Activated CD8-positive, alpha-beta memory T cell treated with anti-CD3 and anti-CD28 coated beads for 24 hours (primary cell): ENCODE results near the gene TAAR1.
"Not testable (repeated sequence)": the region's sequence is repeated elsewhere in the genome, so short reads cannot be mapped to it uniquely, and the experiment has no call there.

ENCODE experiments used
- DNase-seq: peaks from one replicate; pipeline ENCODE4 v3.0.0-alpha.2; 2020

Gene TAAR1, protein sequence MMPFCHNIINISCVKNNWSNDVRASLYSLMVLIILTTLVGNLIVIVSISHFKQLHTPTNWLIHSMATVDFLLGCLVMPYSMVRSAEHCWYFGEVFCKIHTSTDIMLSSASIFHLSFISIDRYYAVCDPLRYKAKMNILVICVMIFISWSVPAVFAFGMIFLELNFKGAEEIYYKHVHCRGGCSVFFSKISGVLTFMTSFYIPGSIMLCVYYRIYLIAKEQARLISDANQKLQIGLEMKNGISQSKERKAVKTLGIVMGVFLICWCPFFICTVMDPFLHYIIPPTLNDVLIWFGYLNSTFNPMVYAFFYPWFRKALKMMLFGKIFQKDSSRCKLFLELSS

GRCh38 chr6:132659082-132659481 is at the start of gene TAAR1:
Gene TAAR1, minus strand, starts transcription at chr6:132659182. Its CDS starts 13,179 bp downstream, at chr6:132646003.
- no peak for DNase-seq

DNA sequence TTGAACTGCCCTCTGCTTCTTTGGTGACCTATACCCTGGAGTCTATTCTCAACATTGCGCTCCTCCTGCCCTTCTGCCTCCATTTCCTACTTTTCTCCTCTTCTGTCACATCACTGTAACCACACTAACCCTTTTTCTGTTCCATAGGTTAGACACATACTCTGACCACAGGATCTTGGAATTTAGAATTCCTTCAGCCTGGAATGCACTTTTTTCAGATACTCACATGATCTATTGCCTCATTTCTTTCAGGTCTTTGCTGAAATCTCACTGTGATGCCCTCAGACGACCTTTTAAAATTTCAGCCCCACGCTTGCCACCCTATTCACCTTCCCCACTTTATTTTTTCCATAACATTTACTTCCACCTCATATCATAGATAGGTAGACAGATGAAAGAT is 49.8 kb upstream of the TAAR1 start:
- DNase-seq: no peak

DNA sequence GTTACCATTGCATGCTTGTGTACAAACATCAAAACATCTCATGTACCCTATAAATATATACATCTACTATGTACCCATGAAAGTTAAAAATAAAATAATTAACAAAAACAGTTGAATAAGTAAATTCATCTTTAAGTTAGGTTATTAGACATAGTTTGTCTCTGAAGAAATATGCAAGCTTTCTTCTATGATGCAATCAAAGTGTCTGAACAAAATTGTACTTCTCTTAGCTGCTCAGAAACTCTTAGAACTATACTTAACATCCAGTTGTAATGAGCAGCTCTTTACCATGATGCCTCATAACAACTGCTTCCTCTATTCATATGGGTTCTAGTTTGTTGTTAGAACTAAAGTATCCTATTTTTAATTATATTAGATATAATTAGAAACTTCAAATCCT is 49.0 kb upstream of the TAAR1 start:
- DNase-seq: no peak

GRCh38 chr6:132706756-132707155 is 47.8 kb upstream of the TAAR1 start:
- DNase-seq: not testable (repeated sequence)

- no peak for DNase-seq
Measured at GRCh38 chr6:132703936-132704335, 45.0 kb upstream of the TAAR1 start.

DNA sequence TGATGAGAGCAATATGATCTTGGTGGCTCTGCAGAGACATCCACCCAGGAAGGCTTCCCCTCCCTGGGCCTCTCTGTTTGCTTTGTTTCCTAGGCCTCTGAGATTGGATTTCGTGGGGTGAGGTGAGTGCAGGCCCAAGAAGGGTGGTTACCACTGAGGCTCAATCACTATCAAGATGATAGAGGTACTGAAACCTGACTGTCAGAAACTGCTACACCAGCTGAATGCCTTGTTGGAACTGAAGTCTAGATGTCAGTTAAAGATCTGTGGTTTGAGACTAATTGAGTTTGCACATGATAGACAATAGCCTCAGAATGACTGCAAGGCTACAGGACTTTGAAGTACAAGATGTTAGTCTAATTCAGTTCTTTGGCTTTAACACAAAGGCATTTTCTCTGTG is 39.6 kb upstream of the TAAR1 start:
- no peak for DNase-seq

- DNase-seq: no peak
Measured at GRCh38 chr6:132695773-132696172, 36.8 kb upstream of the TAAR1 start.

DNA sequence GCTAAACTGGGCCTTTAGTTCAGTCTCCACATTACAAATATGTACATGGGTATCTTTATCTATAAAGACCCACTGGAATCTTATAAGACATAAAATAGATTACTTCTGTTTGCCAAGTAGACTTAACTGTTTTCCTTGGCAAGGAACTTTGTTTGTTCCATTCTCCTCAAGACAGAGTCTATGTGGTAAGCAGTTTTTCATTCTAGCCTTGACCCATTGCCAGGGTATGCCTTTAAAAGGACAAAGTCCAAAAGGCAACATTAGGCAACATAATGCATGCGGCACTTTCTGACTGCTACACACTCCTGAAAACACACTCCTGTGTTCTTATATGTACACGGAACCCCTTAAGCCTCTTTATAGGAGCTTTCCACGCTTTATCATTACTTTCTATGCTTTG is 34.5 kb upstream of the TAAR1 start:
- no peak for DNase-seq

DNA sequence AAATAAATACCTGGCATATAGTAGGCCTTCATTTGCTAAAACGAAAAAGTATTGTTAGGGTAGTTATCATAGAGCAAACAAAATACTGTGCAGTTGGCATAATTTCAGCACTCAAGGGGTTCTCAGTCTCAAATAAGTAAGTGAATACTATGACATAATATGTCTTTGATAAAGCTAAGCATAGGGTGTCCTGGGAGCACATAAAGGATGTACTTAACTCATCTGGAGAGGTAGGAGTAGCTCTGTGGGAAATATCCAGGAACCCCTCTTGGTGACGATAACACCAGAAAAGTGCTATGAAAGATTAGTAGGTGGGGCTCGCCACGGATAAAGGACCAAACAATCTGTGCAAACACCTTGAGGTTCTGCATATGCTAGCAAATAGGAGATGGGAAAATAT is 31.7 kb upstream of the TAAR1 start:
- DNase-seq: no peak

GRCh38 chr6:132687306-132687705 is 28.3 kb upstream of the TAAR1 start:
- DNase-seq: no peak

DNA sequence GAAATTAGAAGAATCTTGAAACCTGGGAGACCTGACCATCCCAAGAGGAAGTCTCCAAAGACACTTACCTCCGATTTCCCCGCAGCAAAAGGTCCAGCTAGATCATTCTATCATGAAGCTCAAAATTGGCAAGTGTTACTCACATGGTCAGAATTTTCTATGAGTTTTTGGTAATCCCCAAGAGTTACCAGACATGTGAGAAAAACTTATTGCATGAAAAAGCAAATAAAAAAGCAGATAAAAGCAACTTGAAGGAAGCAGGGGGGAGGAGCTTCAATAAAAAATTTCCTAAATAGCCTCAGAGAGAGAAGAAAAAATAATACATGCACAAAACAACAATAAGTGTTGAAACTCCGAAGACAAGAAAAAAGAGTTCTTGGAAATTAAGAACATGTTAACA is 27.5 kb upstream of the TAAR1 start:
- no peak for DNase-seq

DNA sequence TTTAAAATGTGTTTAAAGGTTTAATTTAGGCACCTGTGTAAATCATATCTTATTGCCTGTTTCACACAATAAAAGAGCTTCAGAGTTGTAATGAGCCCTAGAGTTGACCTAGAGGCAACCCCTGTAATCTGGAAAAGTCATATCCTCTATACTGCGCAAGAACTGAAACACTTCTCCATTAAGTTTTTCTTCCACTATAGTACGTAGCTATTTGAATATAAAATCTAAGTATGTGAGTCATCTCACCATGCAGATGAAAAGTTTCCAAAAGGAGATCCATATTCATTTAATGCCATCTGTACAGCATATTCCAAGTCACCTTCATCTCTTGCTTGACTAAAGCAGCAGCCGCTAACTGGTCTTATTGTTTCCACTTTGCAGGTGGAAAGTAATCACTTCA is 26.0 kb upstream of the TAAR1 start:
- DNase-seq: no peak

DNA sequence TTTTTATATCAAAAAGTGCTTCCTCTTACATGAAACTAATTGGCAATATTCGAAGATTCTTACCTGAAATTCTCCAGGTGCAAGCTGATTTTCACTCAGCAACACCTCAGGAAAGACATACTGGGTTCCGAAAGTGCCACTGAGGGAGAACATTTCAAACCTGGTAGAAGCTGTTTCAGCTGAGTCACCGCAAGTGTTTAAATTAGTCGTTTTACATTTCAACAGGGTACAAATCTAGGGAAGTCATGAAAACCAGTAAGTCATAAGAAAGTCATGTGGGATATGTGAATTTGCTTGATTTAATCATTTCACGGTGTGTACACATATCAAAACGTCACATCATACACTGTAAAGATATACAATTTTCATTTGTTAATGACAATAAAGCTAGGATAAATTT is 25.3 kb upstream of the TAAR1 start:
- DNase-seq: no peak

- no peak for DNase-seq
Measured at GRCh38 chr6:132683543-132683942, 24.6 kb upstream of the TAAR1 start.

GRCh38 chr6:132679094-132679493 is 20.1 kb upstream of the TAAR1 start:
- DNase-seq: not testable (repeated sequence)

DNA sequence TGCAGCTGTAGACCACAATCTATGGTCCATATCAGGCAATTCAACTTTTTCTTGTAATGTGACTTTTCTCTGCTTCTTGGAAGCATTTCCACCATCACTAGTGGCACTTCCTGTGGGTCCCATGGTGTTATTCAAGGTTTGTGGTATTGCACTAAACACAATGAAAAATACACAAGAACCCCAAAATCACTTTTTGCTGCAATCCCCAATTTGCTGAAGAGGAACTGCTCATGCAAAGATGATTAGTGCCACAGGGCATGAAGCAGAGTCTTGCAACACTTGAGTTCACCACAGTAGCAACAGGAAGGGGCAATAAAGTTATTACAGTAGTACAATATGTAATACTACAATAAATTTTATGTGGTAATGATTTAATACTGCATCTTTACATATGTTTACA is 16.8 kb upstream of the TAAR1 start:
- DNase-seq: no peak

DNA sequence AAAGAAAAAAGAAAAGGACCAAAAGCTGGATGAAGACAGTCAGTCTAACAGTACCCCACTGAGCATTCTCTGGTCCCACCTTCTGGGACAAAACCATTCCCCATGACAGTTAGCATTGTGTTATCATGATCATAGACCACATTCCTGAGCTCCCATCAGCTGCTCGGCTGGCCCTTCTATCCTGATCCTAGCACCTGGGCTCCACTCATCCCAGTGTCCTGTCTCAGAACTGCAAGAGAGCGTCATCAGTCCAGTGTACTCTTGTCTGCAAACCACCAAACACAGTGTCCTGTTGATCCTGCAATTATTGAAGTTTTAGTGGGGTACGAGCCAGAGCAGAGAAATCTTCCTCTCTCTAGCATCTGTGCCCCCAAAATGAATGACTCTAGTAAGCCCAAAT is 16.0 kb upstream of the TAAR1 start:
- no peak for DNase-seq

DNA sequence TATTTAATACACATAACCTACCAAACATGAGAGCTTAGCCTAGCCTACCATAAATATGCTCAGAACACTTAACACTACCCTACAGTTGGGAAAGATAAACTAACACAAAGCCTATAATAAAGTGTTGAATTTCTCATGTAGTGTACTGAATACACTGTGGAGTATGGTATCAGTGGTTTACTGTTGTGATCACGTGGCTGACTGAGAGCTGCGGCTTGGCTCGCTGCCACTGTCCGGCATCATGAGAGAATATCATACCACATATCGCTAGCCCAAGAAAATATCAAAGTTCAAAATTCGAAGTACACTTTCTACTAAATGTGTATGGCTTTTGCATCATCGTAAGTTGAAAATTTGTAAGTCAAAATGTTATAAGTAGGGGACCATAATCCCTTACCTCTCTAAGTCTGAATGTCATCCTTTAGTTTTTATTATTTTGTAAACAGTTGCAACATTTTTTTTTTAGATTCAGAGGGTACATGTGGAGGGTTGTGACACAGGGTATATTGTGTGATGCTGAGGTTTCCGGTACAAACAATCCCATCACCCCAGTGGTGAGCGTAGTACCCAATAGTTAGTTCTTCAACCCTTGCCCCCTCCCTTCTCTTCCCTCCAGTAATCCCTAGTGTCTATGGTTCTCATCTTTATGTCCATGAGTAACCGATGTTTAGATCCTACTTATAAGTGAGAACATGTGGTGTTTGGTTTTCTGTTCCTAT is 14.6 kb upstream of the TAAR1 start:
- DNase-seq: no peak

- no peak for DNase-seq
Measured at GRCh38 chr6:132671295-132671694, 12.3 kb upstream of the TAAR1 start.

DNA sequence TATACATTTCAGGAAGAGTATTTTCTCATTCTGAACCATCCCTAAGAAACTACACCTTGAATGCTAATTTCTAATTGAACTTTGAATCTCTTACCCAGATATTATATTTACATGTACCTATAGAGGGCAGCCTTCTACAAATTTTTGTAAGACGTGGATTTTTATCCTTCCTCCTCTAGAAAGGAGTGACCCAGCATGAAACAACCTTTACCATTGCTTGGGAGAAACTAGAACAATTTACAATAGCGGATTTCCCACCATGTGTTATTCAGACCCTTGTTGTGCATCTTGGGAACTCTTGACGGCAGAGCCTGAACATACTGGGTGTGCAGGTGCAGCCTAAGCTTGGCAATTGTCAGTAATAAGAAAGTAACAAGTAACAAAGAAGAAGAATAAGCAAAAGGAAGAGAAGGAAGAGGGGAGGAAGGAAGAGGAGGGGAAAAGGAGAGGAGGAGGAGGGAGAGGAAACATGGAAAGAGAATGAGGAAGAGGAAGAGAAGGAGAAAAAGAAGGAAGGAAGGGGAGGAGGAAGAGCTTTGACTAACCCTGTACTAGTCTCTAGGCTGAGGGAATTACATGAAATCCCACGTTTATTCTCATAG is 10.8 kb upstream of the TAAR1 start:
- DNase-seq: no peak

DNA sequence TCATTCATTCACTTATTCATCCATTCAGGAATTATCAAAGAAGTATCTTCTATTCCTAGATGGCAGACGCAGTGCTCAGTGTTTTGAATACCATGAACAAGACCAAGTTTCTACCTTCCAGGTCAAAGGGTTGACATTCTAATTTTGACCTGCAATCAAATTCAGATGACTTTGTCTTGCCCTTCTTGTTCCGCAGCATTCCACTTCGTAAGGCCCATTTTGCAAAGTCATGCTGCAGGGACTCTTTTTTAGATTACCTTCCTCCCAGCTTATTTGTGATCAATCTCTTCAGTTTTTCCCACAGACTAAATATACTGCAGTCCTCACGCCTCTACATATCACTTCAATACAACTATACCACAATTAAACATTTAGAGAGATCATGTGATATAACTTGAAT is 7.1 kb upstream of the TAAR1 start:
- DNase-seq: no peak

GRCh38 chr6:132664309-132665034 is 5.5 kb upstream of the TAAR1 start:
- no peak for DNase-seq

DNA sequence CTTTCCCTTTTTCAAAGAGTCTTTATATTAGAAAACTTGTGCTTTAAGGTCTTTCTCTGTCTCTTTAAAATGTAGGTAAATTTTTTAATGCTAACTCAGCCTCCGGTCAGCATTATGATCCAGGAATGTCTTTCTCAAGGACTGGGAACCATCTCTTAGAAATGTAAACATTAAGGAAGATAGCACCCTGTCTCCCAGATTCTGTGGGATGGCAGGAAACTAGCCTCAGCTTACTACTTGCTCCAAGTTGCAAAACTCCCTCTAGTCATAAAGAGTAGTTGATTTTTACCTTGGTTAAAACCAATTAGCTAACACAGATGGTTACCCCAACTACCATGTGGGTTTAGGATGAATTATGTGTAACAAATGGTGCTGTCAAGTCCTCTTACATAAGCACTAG is 4.7 kb upstream of the TAAR1 start:
- no peak for DNase-seq

GRCh38 chr6:132661906-132662305 is 2.9 kb upstream of the TAAR1 start:
- DNase-seq: no peak
